K562 (cell line): ENCODE data around the gene IRAK2. TPM values are rescaled to one million over a fixed set of nuclear protein-coding genes. Genes with fewer than 3 reads are reported as not detected.

Experiments used
- ARID3B ChIP-seq: fragments of 250-450 bp; sonication (Bioruptor Pico); IDR thresholded peaks from 2 replicates; pipeline ENCODE4 v1.4.0; 2020; ENCODE audit warnings: borderline replicate concordance
- ELF4 ChIP-seq: fragments of 450-650 bp; formaldehyde crosslinking; IDR thresholded peaks from 2 replicates; pipeline ENCODE4 v1.4.0; 2022; ENCODE audit warnings: missing genetic modification characterization
- GABPA ChIP-seq: fragments of 200-800 bp; sonication (Bioruptor generic); conservative IDR thresholded peaks from 2 replicates; pipeline ENCODE4 v1.6.1; 2016; ENCODE audit warnings: low read depth, missing genetic modification characterization, missing compliant biosample characterization
- GATAD2B ChIP-seq: fragments of 450-650 bp; IDR thresholded peaks from 2 replicates; pipeline ENCODE4 v1.6.1; 2017; ENCODE audit warnings: mild to moderate bottlenecking, borderline replicate concordance
- HMBOX1 ChIP-seq: sonication (generic); IDR thresholded peaks from 2 replicates; pipeline ENCODE4 v1.6.1; 2016
- PHF20 ChIP-seq: fragments of 450-650 bp; IDR thresholded peaks from 2 replicates; pipeline ENCODE4 v1.6.1; 2018; ENCODE audit not compliant: partially characterized antibody
- SMC3 ChIP-seq: conservative IDR thresholded peaks from 2 replicates; pipeline ENCODE4 v1.6.1; 2011; ENCODE audit warnings: low read depth, low read length, improper control_type of control experiment; ENCODE audit not compliant: insufficient read depth
- SNIP1 ChIP-seq: fragments of 450-650 bp; IDR thresholded peaks from 2 replicates; pipeline ENCODE4 v1.7.1; 2017; ENCODE audit warnings: low read depth, mild to moderate bottlenecking
- TFE3 ChIP-seq: fragments of 450-650 bp; formaldehyde crosslinking; IDR thresholded peaks from 2 replicates; pipeline ENCODE4 v1.4.0; 2020; ENCODE audit warnings: mild to moderate bottlenecking, mixed read lengths
- ZBTB9 ChIP-seq: fragments of 450-650 bp; formaldehyde crosslinking; IDR thresholded peaks from 2 replicates; pipeline ENCODE4 v1.4.0; 2020; ENCODE audit warnings: mild to moderate bottlenecking, moderate library complexity
- ZNF134 ChIP-seq: fragments of 250-450 bp; sonication (Bioruptor Pico); conservative IDR thresholded peaks from 2 replicates; pipeline ENCODE4 v1.4.0; 2020
- ZNF561 ChIP-seq: fragments of 450-650 bp; formaldehyde crosslinking; conservative IDR thresholded peaks from 2 replicates; pipeline ENCODE4 v1.4.0; 2020; ENCODE audit warnings: mild to moderate bottlenecking, moderate library complexity
- ZNF586 ChIP-seq: fragments of 450-650 bp; formaldehyde crosslinking; conservative IDR thresholded peaks from 2 replicates; pipeline ENCODE4 v1.4.0; 2020; ENCODE audit warnings: mild to moderate bottlenecking, moderate library complexity
- ZNF740 ChIP-seq, 3 experiments: fragments of 200-800 bp in 1 of 3; sonication (Bioruptor generic) in 1 of 3; sonication (generic) in 1 of 3; formaldehyde crosslinking in 1 of 3; IDR thresholded peaks; 2 replicates each; pipeline versions ENCODE4 v1.6.1 to v1.8.0; 2016 to 2022; ENCODE audit warnings: mild to moderate bottlenecking in 2 of 3, missing compliant biosample characterization in 2 of 3, missing genetic modification characterization in 2 of 3, missing genetic modification reagents in 1 of 3
- polyA plus RNA-seq, 8 experiments: library from polyadenylated mRNA; depleted of rRNA in 4 of 8; stranded (reverse) in 5 of 8; unstranded in 3 of 8; fragments of >200 nt; fragmentation: Nextera tagmentation in 2 of 8; fragmentation: Illumina TruSeq in 1 of 8; extraction: Ambion mirVana in 2 of 8; extraction: Trizol in 1 of 8; gene quantifications; 2 replicates each; pipeline versions ENCODE4 v1.2.1 to v1.2.3, GENCODE V29; 2011 to 2014; ENCODE audit warnings: inconsistent platforms in 1 of 8, missing spikeins in 1 of 8
- total RNA-seq, 7 experiments: library from RNA; depleted of rRNA in 6 of 7; stranded (reverse); fragments of >200 nt in 6 of 7; fragmentation: Illumina TruSeq in 2 of 7; extraction: Trizol in 2 of 7; gene quantifications; 2 replicates each; pipeline versions ENCODE4 v1.2.1 to v1.2.3, GENCODE V29; 2011 to 2021; ENCODE audit warnings: low replicate concordance in 1 of 7
- TF ChIP-seq, protein P1 (sequence below): sonication (generic); formaldehyde crosslinking; IDR thresholded peaks from 2 replicates; pipeline ENCODE4 v1.8.0; 2022; ENCODE audit warnings: missing genetic modification reagents, mild to moderate bottlenecking, moderate library complexity, borderline replicate concordance
- TF ChIP-seq, protein P2 (sequence below): fragments of 450-650 bp; formaldehyde crosslinking; IDR thresholded peaks from 2 replicates; pipeline ENCODE4 v1.4.0; 2022; ENCODE audit warnings: missing genetic modification characterization

The IRAK2 gene
- total and polyA plus RNA-seq, 9 of the 15 experiments (the other 6 are each of a cell fraction or from before 2014, with no cell fraction given): 0.42 to 4.4 (median 2.7) TPM

- TF ChIP-seq TFE3 (CRISPR knock-in tag) (no peak), GATAD2B (peak; percentile 41; the same call in 1 of the 2 replicates), ELF4 (CRISPR knock-in tag) (no peak), PHF20 (peak; percentile 84), ZNF134 (CRISPR knock-in tag) (no peak), GABPA (tag) (no peak; the same call in 1 of the 2 replicates), ZNF586 (CRISPR knock-in tag) (no peak), ZBTB9 (CRISPR knock-in tag) (0 out of 2 replicates have a peak, but pooled peaks have one; percentile 39), HMBOX1 (no peak), SMC3 (no peak), ZNF740 (CRISPR knock-in tag; IDR thresholded peaks at IDR 0.05) (peak; percentile 47; the same call in 1 of the 2 replicates), ZNF740 (tag; IDR thresholded peaks at IDR 0.05) (no peak), SNIP1 (no peak), ZNF561 (no peak), ARID3B (CRISPR knock-in tag) (no peak)
- TF ChIP-seq, protein P1, sequence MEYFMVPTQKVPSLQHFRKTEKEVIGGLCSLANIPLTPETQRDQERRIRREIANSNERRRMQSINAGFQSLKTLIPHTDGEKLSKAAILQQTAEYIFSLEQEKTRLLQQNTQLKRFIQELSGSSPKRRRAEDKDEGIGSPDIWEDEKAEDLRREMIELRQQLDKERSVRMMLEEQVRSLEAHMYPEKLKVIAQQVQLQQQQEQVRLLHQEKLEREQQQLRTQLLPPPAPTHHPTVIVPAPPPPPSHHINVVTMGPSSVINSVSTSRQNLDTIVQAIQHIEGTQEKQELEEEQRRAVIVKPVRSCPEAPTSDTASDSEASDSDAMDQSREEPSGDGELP: peak; percentile 86
- TF ChIP-seq, protein P2, sequence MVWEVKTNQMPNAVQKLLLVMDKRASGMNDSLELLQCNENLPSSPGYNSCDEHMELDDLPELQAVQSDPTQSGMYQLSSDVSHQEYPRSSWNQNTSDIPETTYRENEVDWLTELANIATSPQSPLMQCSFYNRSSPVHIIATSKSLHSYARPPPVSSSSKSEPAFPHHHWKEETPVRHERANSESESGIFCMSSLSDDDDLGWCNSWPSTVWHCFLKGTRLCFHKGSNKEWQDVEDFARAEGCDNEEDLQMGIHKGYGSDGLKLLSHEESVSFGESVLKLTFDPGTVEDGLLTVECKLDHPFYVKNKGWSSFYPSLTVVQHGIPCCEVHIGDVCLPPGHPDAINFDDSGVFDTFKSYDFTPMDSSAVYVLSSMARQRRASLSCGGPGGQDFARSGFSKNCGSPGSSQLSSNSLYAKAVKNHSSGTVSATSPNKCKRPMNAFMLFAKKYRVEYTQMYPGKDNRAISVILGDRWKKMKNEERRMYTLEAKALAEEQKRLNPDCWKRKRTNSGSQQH (CRISPR knock-in tag): no peak
These were observed 49.2 kb upstream of the IRAK2 start, which contains the start of gene BRK1 (continued) for GRCh38 chr3:10115326-10116137.
